Middle frontal gyrus (tissue), 1 donor: ENCODE results near the gene PGLYRP1.

ENCODE experiments used
- DNase-seq: peaks from one replicate; pipeline ENCODE4 v3.0.0-alpha.2; 2015; ENCODE audit warnings: low spot score; ENCODE audit errors: extremely low spot score

Gene PGLYRP1

GRCh38 chr19:46032597-46033025 is 9.8 kb upstream of the PGLYRP1 start:
- no peak for DNase-seq

- no peak for DNase-seq
These were observed 9.1 kb upstream of the PGLYRP1 start for GRCh38 chr19:46031781-46032596.

GRCh38 chr19:46030812-46031550 is 8.1 kb upstream of the PGLYRP1 start:
- DNase-seq, result no peak

- DNase-seq, result no peak
These were observed 3.0 kb upstream of the PGLYRP1 start for GRCh38 chr19:46025835-46026234.

- DNase-seq, result no peak
These were observed 492 bp upstream of the PGLYRP1 start for GRCh38 chr19:46023311-46023779.

GRCh38 chr19:46022061-46022430 is 807 bp downstream of the PGLYRP1 start:
- no peak for DNase-seq

- no peak for DNase-seq
These were observed 1.3 kb downstream of the PGLYRP1 start for GRCh38 chr19:46021531-46022041.

- no peak for DNase-seq
These were observed 2.1 kb downstream of the PGLYRP1 start for GRCh38 chr19:46020819-46021125.

- DNase-seq, result no peak
These were observed 3.6 kb downstream of the PGLYRP1 start for GRCh38 chr19:46019270-46019669.

GRCh38 chr19:46018729-46019251 is 4.1 kb downstream of the PGLYRP1 start:
- no peak for DNase-seq

- DNase-seq, result no peak
These were observed 4.8 kb downstream of the PGLYRP1 start for GRCh38 chr19:46017874-46018675.

- DNase-seq, result no peak
These were observed 5.8 kb downstream of the PGLYRP1 start for GRCh38 chr19:46017095-46017429.

GRCh38 chr19:46016426-46017094 is 6.3 kb downstream of the PGLYRP1 start:
- no peak for DNase-seq

GRCh38 chr19:46015687-46016425 is 7.0 kb downstream of the PGLYRP1 start:
- DNase-seq, result no peak

- DNase-seq, result no peak
These were observed 7.7 kb downstream of the PGLYRP1 start for GRCh38 chr19:46014941-46015686.

- no peak for DNase-seq
These were observed 8.3 kb downstream of the PGLYRP1 start for GRCh38 chr19:46014534-46014933.

- peak; percentile 43 for DNase-seq
These were observed 13.0 kb downstream of the PGLYRP1 start for GRCh38 chr19:46009530-46010510.

- DNase-seq, result no peak
These were observed 16.4 kb downstream of the PGLYRP1 start for GRCh38 chr19:46006411-46006810.
